SK-N-SH (cell line): Measurements from ENCODE around the gene FRMPD4. TPM values are rescaled to one million over a fixed set of nuclear protein-coding genes. Genes with fewer than 3 reads are reported as not detected.

Experiments
- CTCF ChIA-PET: fragments of 300-600, 350-600 bp; formaldehyde crosslinking; extraction: SDS; loops from one replicate; lab custom pipeline; 2021; lab: Yijun Ruan, JAX
- POLR2A ChIA-PET: fragments of 350-600 bp; sonication (Branson Sonifier 250); formaldehyde crosslinking; extraction: SDS; loops from one replicate; lab custom pipeline; 2020; ENCODE audit warnings: antibody characterized with exemption, inconsistent platforms; lab: Yijun Ruan, JAX
- DNase-seq: peaks from one replicate; pipeline ENCODE4 v3.0.0; 2012
- H2AFZ ChIP-seq: fragments of 200-600 bp; sonication (generic); 2 replicates; pipeline ENCODE4 v1.8.1; 2016; ENCODE audit warnings: antibody characterized with exemption, mild to moderate bottlenecking, low read depth
- H3F3A ChIP-seq: fragments of 200-600 bp; sonication (generic); replicated peaks from 2 replicates; pipeline ENCODE3; 2016; ENCODE audit warnings: antibody characterized with exemption, mild to moderate bottlenecking; ENCODE audit not compliant: insufficient read depth
- H3K27ac ChIP-seq, 2 experiments: fragments of 200-500 bp in 1 of 2; fragments of 200-600 bp in 1 of 2; sonication (Bioruptor generic) in 1 of 2; sonication (generic), shearing (Covaris generic) in 1 of 2; 2 replicates each; pipeline versions ENCODE4 v1.5.1 to v1.6.1; 2014 to 2016; ENCODE audit warnings: low read depth in 2 of 2, inconsistent platforms in 1 of 2, low read length in 1 of 2, mild to moderate bottlenecking in 1 of 2, mixed read lengths in 1 of 2
- H3K27me3 ChIP-seq: fragments of 200-600 bp; sonication (generic), shearing (Covaris generic); 2 replicates; pipeline ENCODE4 v1.6.1; 2016; ENCODE audit warnings: mixed run types; ENCODE audit not compliant: insufficient read depth
- H3K36me3 ChIP-seq, 2 experiments: fragments of 200-500 bp in 1 of 2; fragments of 200-600 bp in 1 of 2; sonication (Bioruptor generic) in 1 of 2; sonication (generic) in 1 of 2; replicated peaks in 1 of 2; 2 replicates each; pipeline versions ENCODE3 to v1.5.1; 2014 to 2016; ENCODE audit warnings: low read length in 1 of 2, mild to moderate bottlenecking in 1 of 2; ENCODE audit not compliant: insufficient read depth in 2 of 2, control insufficient read depth in 1 of 2
- H3K4me1 ChIP-seq, 2 experiments: fragments of 200-500 bp in 1 of 2; fragments of 200-600 bp in 1 of 2; sonication (Bioruptor generic) in 1 of 2; sonication (generic), shearing (Covaris generic) in 1 of 2; 2 replicates each; pipeline versions ENCODE4 v1.5.1 to v1.6.1; 2014 to 2016; ENCODE audit warnings: low read depth in 1 of 2, low read length in 1 of 2, mixed run types in 1 of 2; ENCODE audit not compliant: insufficient read depth in 2 of 2, control insufficient read depth in 1 of 2
- H3K4me2 ChIP-seq: fragments of 200-600 bp; sonication (generic), shearing (Covaris generic); 2 replicates; pipeline ENCODE4 v1.6.1; 2017; ENCODE audit warnings: mixed run types
- H3K4me3 ChIP-seq, 2 experiments: fragments of 200-500 bp in 1 of 2; fragments of 200-600 bp in 1 of 2; sonication (Bioruptor generic) in 1 of 2; sonication (generic), shearing (Covaris generic) in 1 of 2; 2 replicates each; pipeline versions ENCODE4 v1.5.1 to v1.8.1; 2014 to 2016; ENCODE audit warnings: low read depth in 2 of 2, inconsistent platforms in 1 of 2, low read length in 1 of 2, mild to moderate bottlenecking in 1 of 2, mixed read lengths in 1 of 2, moderate library complexity in 1 of 2
- H3K79me2 ChIP-seq: fragments of 200-600 bp; sonication (generic); 2 replicates; pipeline ENCODE4 v1.8.1; 2017; ENCODE audit warnings: mild to moderate bottlenecking; ENCODE audit not compliant: insufficient read depth
- H3K9ac ChIP-seq: fragments of 200-600 bp; sonication (generic); 2 replicates; pipeline ENCODE4 v1.6.1; 2017; ENCODE audit warnings: mixed run types
- H3K9me2 ChIP-seq: fragments of 200-600 bp; sonication (generic); 2 replicates; pipeline ENCODE4 v1.6.1; 2017; ENCODE audit warnings: mixed run types
- H3K9me3 ChIP-seq: fragments of 200-600 bp; sonication (generic); 2 replicates; pipeline ENCODE4 v1.6.1; 2017; ENCODE audit warnings: mixed run types, mild to moderate bottlenecking, moderate library complexity
- H4K20me1 ChIP-seq: fragments of 200-600 bp; sonication (generic); 2 replicates; pipeline ENCODE4 v1.6.1; 2017; ENCODE audit warnings: mild to moderate bottlenecking, mixed run types; ENCODE audit not compliant: insufficient read depth
- CHD2 ChIP-seq: fragments of 150-350 bp; IDR thresholded peaks from 2 replicates; pipeline ENCODE4 v1.6.1; 2018; ENCODE audit warnings: low read length; ENCODE audit not compliant: partially characterized antibody
- ELF1 ChIP-seq: IDR thresholded peaks from 2 replicates; pipeline ENCODE4 v1.4.0; 2012
- FOXJ3 ChIP-seq: sonication (generic); formaldehyde crosslinking; IDR thresholded peaks from 2 replicates; pipeline ENCODE4 v1.5.1; 2020; ENCODE audit warnings: mild to moderate bottlenecking, missing genetic modification reagents
- GABPA ChIP-seq: IDR thresholded peaks from 2 replicates; pipeline ENCODE4 v1.4.0; 2012; ENCODE audit warnings: low read depth, mild to moderate bottlenecking
- JUND ChIP-seq: IDR thresholded peaks from 2 replicates; pipeline ENCODE4 v1.4.0; 2012
- MEF2A ChIP-seq: IDR thresholded peaks from 2 replicates; pipeline ENCODE4 v1.4.0; 2012; ENCODE audit warnings: low read depth, borderline replicate concordance
- NFIC ChIP-seq: IDR thresholded peaks from 2 replicates; pipeline ENCODE4 v1.4.0; 2012; ENCODE audit warnings: borderline replicate concordance
- RAD21 ChIP-seq: IDR thresholded peaks from 2 replicates; pipeline ENCODE4 v1.6.1; 2012; ENCODE audit warnings: mild to moderate bottlenecking, low read length
- SIN3A ChIP-seq: IDR thresholded peaks from 2 replicates; pipeline ENCODE4 v1.6.1; 2012; ENCODE audit warnings: low read depth, mild to moderate bottlenecking, low read length, moderate library complexity, borderline replicate concordance
- SMC3 ChIP-seq: IDR thresholded peaks from 2 replicates; pipeline ENCODE4 v1.6.1; 2012; ENCODE audit warnings: low read depth, low read length, improper control_type of control experiment
- TAF1 ChIP-seq: IDR thresholded peaks from 2 replicates; pipeline ENCODE4 v1.6.1; 2012; ENCODE audit warnings: low read depth, mild to moderate bottlenecking, low read length, moderate library complexity, borderline replicate concordance
- TEAD4 ChIP-seq: IDR thresholded peaks from 2 replicates; pipeline ENCODE4 v1.4.0; 2012; ENCODE audit warnings: mild to moderate bottlenecking, borderline replicate concordance; ENCODE audit not compliant: insufficient read depth
- WGBS: methylation state at CpG from one replicate; pipeline ENCODE4 v1.1.6; 2017; ENCODE audit warnings: low lambda C conversion rate; 5-methylcytosine and 5-hydroxymethylcytosine counted together
- polyA plus RNA-seq, 3 experiments: library from polyadenylated mRNA; depleted of rRNA; stranded (reverse); fragments of >200 nt; gene quantifications; 2 replicates each; pipeline ENCODE4 v1.2.3, GENCODE V29; 2012
- TF ChIP-seq, protein P1 (sequence below): fragments of 150-350 bp; IDR thresholded peaks from 2 replicates; pipeline ENCODE4 v1.6.1; 2016; ENCODE audit warnings: mild to moderate bottlenecking, low read depth, low read length
- TF ChIP-seq, protein P2 (sequence below): fragments of 200-600 bp; sonication (generic); IDR thresholded peaks from 2 replicates; pipeline ENCODE4 v1.6.1; 2017; ENCODE audit warnings: antibody characterized with exemption, mild to moderate bottlenecking, moderate library complexity
- TF ChIP-seq, protein P3 (sequence below): IDR thresholded peaks from 2 replicates; pipeline ENCODE4 v1.4.0; 2012; ENCODE audit warnings: low read depth
- TF ChIP-seq, protein P4 (sequence below): IDR thresholded peaks from 2 replicates; pipeline ENCODE4 v1.6.1; 2012; ENCODE audit warnings: mild to moderate bottlenecking, low read depth, low read length, moderate library complexity
- TF ChIP-seq, protein P5 (sequence below): IDR thresholded peaks from 2 replicates; pipeline ENCODE4; 2012

Gene FRMPD4
- polyA plus RNA-seq, 1 of the 3 experiments (the other 2 are of a cell fraction): not detected

DNA sequence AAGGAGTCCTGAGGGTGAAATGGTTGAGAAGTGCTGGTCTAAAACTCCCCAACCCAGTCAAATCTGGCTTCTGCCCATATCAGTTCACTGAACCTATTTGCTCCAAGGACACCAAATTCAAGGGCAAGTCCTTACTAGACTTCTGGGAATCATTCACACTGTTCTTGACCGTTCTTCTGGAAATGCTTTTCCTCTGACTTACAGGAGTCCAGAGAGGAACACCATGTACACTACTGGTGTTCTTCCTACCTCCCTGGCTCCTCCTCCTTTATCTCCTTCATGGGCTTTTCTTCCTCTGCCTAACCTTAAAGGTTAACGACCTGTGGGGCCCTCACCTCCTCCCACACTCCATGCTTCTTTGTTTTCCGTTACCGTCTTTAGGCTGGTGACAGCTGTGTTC, 281.3 kb downstream of the FRMPD4 start:
- Histone ChIP-seq H4K20me1 (no peaks in the 10 kb centered on the region), H3K4me3 (no peak overlapping the region), H3F3A (no peaks in the 10 kb centered on the region), H3K9me3 (no peaks in the 10 kb centered on the region), H3K9ac (no peak overlapping the region), H3K4me1 (no peaks in the 10 kb centered on the region), H3K27ac (no peak overlapping the region), H3K36me3 (no peaks in the 10 kb centered on the region), H3K27me3 (peaks cover 7% of the 10 kb centered on the region; the same call in 1 of the 2 replicates), H3K4me2 (no peak overlapping the region), H3K9me2 (no peaks in the 10 kb centered on the region), H3K79me2 (no peaks in the 10 kb centered on the region), H2AFZ (no peak overlapping the region)
- TF ChIP-seq GABPA: no peak
- TF ChIP-seq ELF1: no peak
- TF ChIP-seq FOXJ3 (CRISPR knock-in tag): no peak
- TF ChIP-seq, protein P1, sequence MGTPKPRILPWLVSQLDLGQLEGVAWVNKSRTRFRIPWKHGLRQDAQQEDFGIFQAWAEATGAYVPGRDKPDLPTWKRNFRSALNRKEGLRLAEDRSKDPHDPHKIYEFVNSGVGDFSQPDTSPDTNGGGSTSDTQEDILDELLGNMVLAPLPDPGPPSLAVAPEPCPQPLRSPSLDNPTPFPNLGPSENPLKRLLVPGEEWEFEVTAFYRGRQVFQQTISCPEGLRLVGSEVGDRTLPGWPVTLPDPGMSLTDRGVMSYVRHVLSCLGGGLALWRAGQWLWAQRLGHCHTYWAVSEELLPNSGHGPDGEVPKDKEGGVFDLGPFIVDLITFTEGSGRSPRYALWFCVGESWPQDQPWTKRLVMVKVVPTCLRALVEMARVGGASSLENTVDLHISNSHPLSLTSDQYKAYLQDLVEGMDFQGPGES: no peak
- no peak for TF ChIP-seq CHD2
- no peak for TF ChIP-seq SIN3A
- TF ChIP-seq, protein P2, sequence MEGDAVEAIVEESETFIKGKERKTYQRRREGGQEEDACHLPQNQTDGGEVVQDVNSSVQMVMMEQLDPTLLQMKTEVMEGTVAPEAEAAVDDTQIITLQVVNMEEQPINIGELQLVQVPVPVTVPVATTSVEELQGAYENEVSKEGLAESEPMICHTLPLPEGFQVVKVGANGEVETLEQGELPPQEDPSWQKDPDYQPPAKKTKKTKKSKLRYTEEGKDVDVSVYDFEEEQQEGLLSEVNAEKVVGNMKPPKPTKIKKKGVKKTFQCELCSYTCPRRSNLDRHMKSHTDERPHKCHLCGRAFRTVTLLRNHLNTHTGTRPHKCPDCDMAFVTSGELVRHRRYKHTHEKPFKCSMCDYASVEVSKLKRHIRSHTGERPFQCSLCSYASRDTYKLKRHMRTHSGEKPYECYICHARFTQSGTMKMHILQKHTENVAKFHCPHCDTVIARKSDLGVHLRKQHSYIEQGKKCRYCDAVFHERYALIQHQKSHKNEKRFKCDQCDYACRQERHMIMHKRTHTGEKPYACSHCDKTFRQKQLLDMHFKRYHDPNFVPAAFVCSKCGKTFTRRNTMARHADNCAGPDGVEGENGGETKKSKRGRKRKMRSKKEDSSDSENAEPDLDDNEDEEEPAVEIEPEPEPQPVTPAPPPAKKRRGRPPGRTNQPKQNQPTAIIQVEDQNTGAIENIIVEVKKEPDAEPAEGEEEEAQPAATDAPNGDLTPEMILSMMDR: no peak
- TF ChIP-seq, protein P3, sequence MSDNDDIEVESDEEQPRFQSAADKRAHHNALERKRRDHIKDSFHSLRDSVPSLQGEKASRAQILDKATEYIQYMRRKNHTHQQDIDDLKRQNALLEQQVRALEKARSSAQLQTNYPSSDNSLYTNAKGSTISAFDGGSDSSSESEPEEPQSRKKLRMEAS: no peak
- no peak for TF ChIP-seq NFIC
- ChIA-PET POLR2A (no interaction called here), CTCF (no interaction called here)
- 7% methylated on average over 4 of the region's 4 CpGs for whole genome bisulfite sequencing
- DNase-seq: no peak

DNA sequence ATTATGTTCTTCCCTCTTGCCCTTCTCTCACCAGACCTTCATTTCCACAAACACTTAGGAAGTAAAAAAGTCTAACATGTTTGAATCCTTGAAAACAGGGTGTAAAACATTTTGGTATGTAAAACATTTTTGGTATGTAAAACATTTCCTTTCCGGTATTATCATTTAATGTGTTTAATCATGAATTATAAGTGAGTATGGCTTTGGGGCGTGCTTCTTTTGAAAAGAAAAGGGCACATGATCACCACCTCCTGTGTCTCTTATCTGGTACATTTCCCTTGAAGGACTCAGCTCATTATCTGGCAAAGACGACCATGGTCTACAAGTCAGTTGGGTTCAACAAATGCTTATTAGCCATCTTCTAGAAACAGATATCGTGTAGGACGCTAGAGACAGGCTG, 283.6 kb downstream of the FRMPD4 start:
- Histone ChIP-seq H3K4me1 (no peaks in the 10 kb centered on the region), H3K4me2 (no peak overlapping the region), H4K20me1 (no peaks in the 10 kb centered on the region), H3F3A (no peaks in the 10 kb centered on the region), H3K9me2 (no peaks in the 10 kb centered on the region), H3K9ac (no peak overlapping the region), H2AFZ (no peak overlapping the region), H3K4me3 (no peak overlapping the region), H3K27ac (no peak overlapping the region), H3K79me2 (no peaks in the 10 kb centered on the region), H3K27me3 (peaks cover 7% of the 10 kb centered on the region; the same call in 1 of the 2 replicates), H3K9me3 (no peaks in the 10 kb centered on the region), H3K36me3 (no peaks in the 10 kb centered on the region)
- 3% methylated on average over 5 of the region's 5 CpGs for WGBS
- no peak for DNase-seq
- no peak for TF ChIP-seq MEF2A
- TF ChIP-seq ELF1: no peak
- no peak for TF ChIP-seq RAD21
- TF ChIP-seq, protein P1: no peak
- TF ChIP-seq, protein P3: no peak
- TF ChIP-seq TEAD4: no peak
- TF ChIP-seq TAF1: no peak
- TF ChIP-seq FOXJ3 (CRISPR knock-in tag): no peak
- TF ChIP-seq SMC3: no peak
- TF ChIP-seq JUND: no peak
- TF ChIP-seq, protein P4, sequence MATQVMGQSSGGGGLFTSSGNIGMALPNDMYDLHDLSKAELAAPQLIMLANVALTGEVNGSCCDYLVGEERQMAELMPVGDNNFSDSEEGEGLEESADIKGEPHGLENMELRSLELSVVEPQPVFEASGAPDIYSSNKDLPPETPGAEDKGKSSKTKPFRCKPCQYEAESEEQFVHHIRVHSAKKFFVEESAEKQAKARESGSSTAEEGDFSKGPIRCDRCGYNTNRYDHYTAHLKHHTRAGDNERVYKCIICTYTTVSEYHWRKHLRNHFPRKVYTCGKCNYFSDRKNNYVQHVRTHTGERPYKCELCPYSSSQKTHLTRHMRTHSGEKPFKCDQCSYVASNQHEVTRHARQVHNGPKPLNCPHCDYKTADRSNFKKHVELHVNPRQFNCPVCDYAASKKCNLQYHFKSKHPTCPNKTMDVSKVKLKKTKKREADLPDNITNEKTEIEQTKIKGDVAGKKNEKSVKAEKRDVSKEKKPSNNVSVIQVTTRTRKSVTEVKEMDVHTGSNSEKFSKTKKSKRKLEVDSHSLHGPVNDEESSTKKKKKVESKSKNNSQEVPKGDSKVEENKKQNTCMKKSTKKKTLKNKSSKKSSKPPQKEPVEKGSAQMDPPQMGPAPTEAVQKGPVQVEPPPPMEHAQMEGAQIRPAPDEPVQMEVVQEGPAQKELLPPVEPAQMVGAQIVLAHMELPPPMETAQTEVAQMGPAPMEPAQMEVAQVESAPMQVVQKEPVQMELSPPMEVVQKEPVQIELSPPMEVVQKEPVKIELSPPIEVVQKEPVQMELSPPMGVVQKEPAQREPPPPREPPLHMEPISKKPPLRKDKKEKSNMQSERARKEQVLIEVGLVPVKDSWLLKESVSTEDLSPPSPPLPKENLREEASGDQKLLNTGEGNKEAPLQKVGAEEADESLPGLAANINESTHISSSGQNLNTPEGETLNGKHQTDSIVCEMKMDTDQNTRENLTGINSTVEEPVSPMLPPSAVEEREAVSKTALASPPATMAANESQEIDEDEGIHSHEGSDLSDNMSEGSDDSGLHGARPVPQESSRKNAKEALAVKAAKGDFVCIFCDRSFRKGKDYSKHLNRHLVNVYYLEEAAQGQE: no peak
- TF ChIP-seq, protein P5, sequence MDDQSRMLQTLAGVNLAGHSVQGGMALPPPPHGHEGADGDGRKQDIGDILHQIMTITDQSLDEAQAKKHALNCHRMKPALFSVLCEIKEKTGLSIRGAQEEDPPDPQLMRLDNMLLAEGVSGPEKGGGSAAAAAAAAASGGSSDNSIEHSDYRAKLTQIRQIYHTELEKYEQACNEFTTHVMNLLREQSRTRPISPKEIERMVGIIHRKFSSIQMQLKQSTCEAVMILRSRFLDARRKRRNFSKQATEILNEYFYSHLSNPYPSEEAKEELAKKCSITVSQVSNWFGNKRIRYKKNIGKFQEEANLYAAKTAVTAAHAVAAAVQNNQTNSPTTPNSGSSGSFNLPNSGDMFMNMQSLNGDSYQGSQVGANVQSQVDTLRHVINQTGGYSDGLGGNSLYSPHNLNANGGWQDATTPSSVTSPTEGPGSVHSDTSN: no peak
- no peak for TF ChIP-seq NFIC
- ChIA-PET CTCF (no interaction called here), POLR2A (no interaction called here)
